Osteoblast (primary cell): ENCODE data around the gene RALA. TPM values are rescaled to one million over a fixed set of nuclear protein-coding genes. Genes with fewer than 3 reads are reported as not detected.

Experiments
- DNase-seq: peaks from one replicate; pipeline ENCODE4 v3.0.0; 2011; ENCODE audit warnings: low spot score, mixed read lengths; ENCODE audit not compliant: insufficient read length; ENCODE audit errors: missing footprints
- H2AFZ ChIP-seq: 2 replicates; pipeline ENCODE4 v1.6.0; 2011; ENCODE audit warnings: mild to moderate bottlenecking, low read length
- H3K27ac ChIP-seq: 2 replicates; pipeline ENCODE4 v1.5.1; 2011; ENCODE audit warnings: mild to moderate bottlenecking, low read depth, low read length, moderate library complexity
- H3K27me3 ChIP-seq: 2 replicates; pipeline ENCODE4 v1.6.0; 2012; ENCODE audit warnings: mild to moderate bottlenecking, control low read depth, inconsistent platforms, low read length, moderate library complexity; ENCODE audit not compliant: insufficient read depth
- H3K36me3 ChIP-seq: 2 replicates; pipeline ENCODE4 v1.5.1; 2011; ENCODE audit warnings: mild to moderate bottlenecking, low read length, control low read depth, moderate library complexity; ENCODE audit not compliant: insufficient read depth
- H3K4me1 ChIP-seq: 2 replicates; pipeline ENCODE4 v1.5.1; 2011; ENCODE audit warnings: mild to moderate bottlenecking, low read length, control low read depth, moderate library complexity; ENCODE audit not compliant: insufficient read depth
- H3K4me2 ChIP-seq: 2 replicates; pipeline ENCODE4 v1.6.0; 2011; ENCODE audit warnings: mild to moderate bottlenecking, low read length; ENCODE audit not compliant: insufficient read depth
- H3K4me3 ChIP-seq: fragments of 200-600 bp; sonication (generic); 3 replicates; pipeline ENCODE4 v1.5.1; 2012; ENCODE audit warnings: mild to moderate bottlenecking, low read length, inconsistent platforms; ENCODE audit not compliant: insufficient read depth
- H3K79me2 ChIP-seq: 2 replicates; pipeline ENCODE4 v1.6.0; 2012; ENCODE audit warnings: mild to moderate bottlenecking, low read length, control low read depth, inconsistent platforms; ENCODE audit not compliant: insufficient read depth
- H3K9me3 ChIP-seq: 2 replicates; pipeline ENCODE4 v1.5.1; 2011; ENCODE audit warnings: low read depth, low read length, control low read depth
- H4K20me1 ChIP-seq: 2 replicates; pipeline ENCODE4 v1.6.0; 2012; ENCODE audit warnings: mild to moderate bottlenecking, low read length, control low read depth; ENCODE audit not compliant: insufficient read depth
- CTCF ChIP-seq: IDR thresholded peaks from 2 replicates; pipeline ENCODE4 v1.5.1; 2011; ENCODE audit warnings: mild to moderate bottlenecking, low read depth, low read length, moderate library complexity; ENCODE audit errors: extremely low read depth
- total RNA-seq: library from RNA; depleted of rRNA; stranded (reverse); fragments of >200 nt; gene quantifications from 2 replicates; pipeline ENCODE4 v1.2.3, GENCODE V29; 2012

RALA gene
- total RNA-seq, 1 donor: 38.4 TPM

- Histone ChIP-seq H3K36me3 (no peaks in the 10 kb centered on the region), H3K79me2 (peaks cover 23% of the 10 kb centered on the region), H3K4me3 (peak overlapping the region; percentile 84), H3K27ac (peak overlapping the region; percentile 100), H4K20me1 (no peaks in the 10 kb centered on the region), H3K9me3 (no peaks in the 10 kb centered on the region), H2AFZ (peak overlapping the region; percentile 95), H3K4me1 (peaks cover 28% of the 10 kb centered on the region), H3K27me3 (no peaks in the 10 kb centered on the region), H3K4me2 (peak overlapping the region; percentile 99)
- DNase-seq: peak; percentile 91
- no peak for TF ChIP-seq CTCF
These were observed 109.7 kb downstream of the RALA start for GRCh38 chr7:39732837-39733804.

GRCh38 chr7:39733881-39734632, 110.7 kb downstream of the RALA start:
- no peaks in the 10 kb centered on the region for H3K36me3 ChIP-seq
- no peaks in the 10 kb centered on the region for H4K20me1 ChIP-seq
- no peaks in the 10 kb centered on the region for H3K9me3 ChIP-seq
- peaks cover 28% of the 10 kb centered on the region for H3K4me1 ChIP-seq
- peak; percentile 43 for DNase-seq
- no peaks in the 10 kb centered on the region for H3K27me3 ChIP-seq
- peak overlapping the region; percentile 99 for H3K4me2 ChIP-seq
- H3K79me2 ChIP-seq: peaks cover 23% of the 10 kb centered on the region
- H3K27ac ChIP-seq: peak overlapping the region; percentile 100
- peak overlapping the region; percentile 95 for H2AFZ ChIP-seq
- peak overlapping the region; percentile 84 for H3K4me3 ChIP-seq
- TF ChIP-seq CTCF: no peak

GRCh38 chr7:39734633-39735004, 111.2 kb downstream of the RALA start:
- Histone ChIP-seq H3K4me2 (peak overlapping the region; percentile 99), H4K20me1 (no peaks in the 10 kb centered on the region), H3K4me1 (peaks cover 28% of the 10 kb centered on the region), H3K79me2 (peaks cover 23% of the 10 kb centered on the region), H3K9me3 (no peaks in the 10 kb centered on the region), H3K27me3 (no peaks in the 10 kb centered on the region), H3K36me3 (no peaks in the 10 kb centered on the region), H2AFZ (no peak overlapping the region), H3K27ac (peak overlapping the region; percentile 100), H3K4me3 (peak overlapping the region; percentile 84)
- no peak for DNase-seq
- TF ChIP-seq CTCF: no peak

- Histone ChIP-seq H3K9me3 (no peaks in the 10 kb centered on the region), H3K4me3 (no peak overlapping the region), H3K27me3 (no peaks in the 10 kb centered on the region), H3K4me1 (peaks cover 28% of the 10 kb centered on the region), H3K79me2 (peaks cover 23% of the 10 kb centered on the region), H3K27ac (no peak overlapping the region), H2AFZ (no peak overlapping the region), H3K4me2 (peak overlapping the region; percentile 29), H3K36me3 (no peaks in the 10 kb centered on the region), H4K20me1 (no peaks in the 10 kb centered on the region)
- DNase-seq: no peak
- no peak for TF ChIP-seq CTCF
These were observed 112.5 kb downstream of the RALA start for GRCh38 chr7:39735903-39736302.
